Liver (tissue), 9 donors: Measurements from ENCODE around the gene CHKB. TPM values are rescaled to one million over a fixed set of nuclear protein-coding genes. Genes with fewer than 3 reads are reported as not detected.

Experiments
- DNase-seq: peaks from one replicate; pipeline ENCODE4 v3.0.0-alpha.2; 2017; ENCODE audit warnings: low spot score
- H3K27ac ChIP-seq, 2 donors: one replicate each; pipeline ENCODE4 v1.7.0; 2013; ENCODE audit warnings: inconsistent platforms in 2 of 2, low read length in 2 of 2, control low read depth in 1 of 2, low read depth in 1 of 2, mild to moderate bottlenecking in 1 of 2
- H3K27me3 ChIP-seq, 4 donors: one replicate each; pipeline versions ENCODE4 v1.6.1 to v1.7.0; 2013; ENCODE audit warnings: low read length in 3 of 4, inconsistent platforms in 1 of 4, mild to moderate bottlenecking in 1 of 4, moderate library complexity in 1 of 4; ENCODE audit not compliant: control insufficient read depth in 4 of 4, insufficient read depth in 4 of 4
- H3K36me3 ChIP-seq, 4 donors: one replicate each; pipeline versions ENCODE4 v1.6.1 to v1.7.0; 2013; ENCODE audit warnings: low read length in 3 of 4, mild to moderate bottlenecking in 3 of 4, low read depth in 1 of 4, moderate library complexity in 1 of 4; ENCODE audit not compliant: control insufficient read depth in 4 of 4, insufficient read depth in 3 of 4
- H3K4me1 ChIP-seq, 4 donors: one replicate each; pipeline versions ENCODE4 v1.6.1 to v1.7.0; 2013; ENCODE audit warnings: low read length in 3 of 4, mild to moderate bottlenecking in 3 of 4, moderate library complexity in 1 of 4; ENCODE audit not compliant: control insufficient read depth in 4 of 4, insufficient read depth in 4 of 4
- H3K4me3 ChIP-seq, 3 donors: one replicate each; pipeline versions ENCODE4 v1.6.1 to v1.7.0; 2013; ENCODE audit warnings: low read length in 3 of 3, control low read depth in 1 of 3, low read depth in 1 of 3, mild to moderate bottlenecking in 1 of 3
- H3K9ac ChIP-seq, 2 donors: one replicate each; pipeline ENCODE4 v1.7.0; 2013; ENCODE audit warnings: low read length in 2 of 2, mild to moderate bottlenecking in 2 of 2, moderate library complexity in 2 of 2, control low read depth in 1 of 2, low read depth in 1 of 2
- H3K9me3 ChIP-seq, 4 donors: one replicate each; pipeline versions ENCODE4 v1.6.1 to v1.7.0; 2013; ENCODE audit warnings: low read length in 3 of 4; ENCODE audit not compliant: control insufficient read depth in 4 of 4
- ATF3 ChIP-seq: IDR thresholded peaks from 2 replicates; pipeline ENCODE4 v1.6.1; 2016; ENCODE audit warnings: antibody characterized with exemption
- CTCF ChIP-seq: fragments of 150-350 bp; IDR thresholded peaks from 2 replicates; pipeline ENCODE4 v1.5.1; 2017; ENCODE audit warnings: improper control_type of control experiment, low read depth, low read length; ENCODE audit not compliant: missing input control
- EGR1 ChIP-seq, 2 donors: IDR thresholded peaks; 2 replicates each; pipeline ENCODE4 v1.6.1; 2016 to 2018; ENCODE audit warnings: antibody characterized with exemption in 2 of 2, low read depth in 2 of 2
- FOXA1 ChIP-seq: IDR thresholded peaks from 2 replicates; pipeline ENCODE4 v1.6.1; 2016; ENCODE audit warnings: antibody characterized with exemption
- FOXA2 ChIP-seq: IDR thresholded peaks from 2 replicates; pipeline ENCODE4 v1.6.1; 2016; ENCODE audit warnings: antibody characterized with exemption
- GABPA ChIP-seq, 2 donors: IDR thresholded peaks in 1 of 2; conservative IDR thresholded peaks in 1 of 2; 2 replicates each; pipeline ENCODE4 v1.6.1; 2016; ENCODE audit warnings: antibody characterized with exemption in 2 of 2, mild to moderate bottlenecking in 1 of 2, moderate library complexity in 1 of 2
- HNF4A ChIP-seq, 2 donors: conservative IDR thresholded peaks; 2 replicates each; pipeline ENCODE4 v1.6.1; 2016; ENCODE audit warnings: antibody characterized with exemption in 2 of 2, mild to moderate bottlenecking in 2 of 2
- HNF4G ChIP-seq: IDR thresholded peaks from 2 replicates; pipeline ENCODE4 v1.6.1; 2016; ENCODE audit warnings: antibody characterized with exemption
- JUND ChIP-seq, 2 donors: IDR thresholded peaks; 2 replicates each; pipeline ENCODE4 v1.6.1; 2016; ENCODE audit warnings: antibody characterized with exemption in 2 of 2
- MAX ChIP-seq: IDR thresholded peaks from 2 replicates; pipeline ENCODE4 v1.6.1; 2016; ENCODE audit warnings: antibody characterized with exemption
- NR2F2 ChIP-seq: IDR thresholded peaks from 2 replicates; pipeline ENCODE4 v1.6.1; 2016; ENCODE audit warnings: antibody characterized with exemption
- RAD21 ChIP-seq, 2 donors: IDR thresholded peaks; 2 replicates each; pipeline ENCODE4 v1.6.1; 2016; ENCODE audit warnings: antibody characterized with exemption in 2 of 2, mild to moderate bottlenecking in 2 of 2
- REST ChIP-seq: IDR thresholded peaks from 2 replicates; pipeline ENCODE4 v1.6.1; 2016; ENCODE audit warnings: antibody characterized with exemption, mild to moderate bottlenecking
- RXRA ChIP-seq, 2 donors: IDR thresholded peaks; 2 replicates each; pipeline ENCODE4 v1.6.1; 2017 to 2018; ENCODE audit warnings: antibody characterized with exemption in 2 of 2, mild to moderate bottlenecking in 1 of 2
- SP1 ChIP-seq: IDR thresholded peaks from 2 replicates; pipeline ENCODE4 v1.6.1; 2018; ENCODE audit warnings: antibody characterized with exemption, mild to moderate bottlenecking
- TAF1 ChIP-seq: conservative IDR thresholded peaks from 2 replicates; pipeline ENCODE4 v1.6.1; 2016; ENCODE audit warnings: antibody characterized with exemption, mild to moderate bottlenecking
- YY1 ChIP-seq: IDR thresholded peaks from 2 replicates; pipeline ENCODE4 v1.6.1; 2016; ENCODE audit warnings: antibody characterized with exemption, mild to moderate bottlenecking
- ZBTB33 ChIP-seq: IDR thresholded peaks from 2 replicates; pipeline ENCODE4 v1.6.1; 2016; ENCODE audit warnings: antibody characterized with exemption
- WGBS: extraction: QIAGEN DNeasy Blood & Tissue Kit; methylation state at CpG from one replicate; pipeline ENCODE4 v1.1.7; 2013; 5-methylcytosine and 5-hydroxymethylcytosine counted together
- polyA plus RNA-seq, 2 donors: library from polyadenylated mRNA; stranded (reverse) in 1 of 2; unstranded in 1 of 2; fragments of 200-250 nt in 1 of 2; fragments of >200 nt in 1 of 2; fragmentation: Nextera tagmentation in 1 of 2; extraction: Ambion mirVana in 1 of 2; gene quantifications; one replicate each; pipeline versions ENCODE4 v1.2.1 to v1.2.3, GENCODE V29; 2013 to 2015
- total RNA-seq, 2 donors: library from RNA; depleted of rRNA; stranded (reverse); fragments of >200 nt; gene quantifications; one replicate each; pipeline ENCODE4 v1.2.3, GENCODE V29; 2014
- donor health status: healthy.
- donor health status: healthy.
- donor health status: healthy.
- donor health status: healthy.
- donor health status: healthy.

CHKB gene
- total and polyA plus RNA-seq, 4 donors: 17.9 to 24.2 (median 20.6) TPM

- Histone ChIP-seq H3K27me3 (no peaks in the 10 kb centered on the region), H3K36me3 (no peaks in the 10 kb centered on the region), H3K9ac (no peak overlapping the region), H3K4me3 (no peak overlapping the region), H3K27ac (no peak overlapping the region), H3K9me3 (no peaks in the 10 kb centered on the region), H3K4me1 (peaks cover 5 to 11% (median 7%) of the 10 kb centered on the region in 4 donors)
- DNase-seq: no peak
- no peak for TF ChIP-seq REST
- TF ChIP-seq NR2F2: no peak
- no peak for TF ChIP-seq YY1
- no peak for TF ChIP-seq RXRA (IDR thresholded peaks at IDR 0.05)
- TF ChIP-seq HNF4A (conservative IDR thresholded peaks at IDR 0.05): no peak
- no peak for TF ChIP-seq FOXA1
- no peak for TF ChIP-seq RAD21 (IDR thresholded peaks at IDR 0.05)
- TF ChIP-seq TAF1: no peak
- no peak for TF ChIP-seq ATF3
- 65% methylated on average over 6 of the region's 6 CpGs for WGBS
Measured at GRCh38 chr22:50612168-50612527, 29.5 kb upstream of the CHKB start.

GRCh38 chr22:50611341-50612060 is 28.9 kb upstream of the CHKB start:
- H3K9ac ChIP-seq: no peak overlapping the region
- no peaks in the 10 kb centered on the region for H3K36me3 ChIP-seq
- H3K27me3 ChIP-seq: peaks cover 0 to under 1% (median 0%) of the 10 kb centered on the region in 4 donors
- no peak overlapping the region for H3K27ac ChIP-seq
- H3K9me3 ChIP-seq: no peaks in the 10 kb centered on the region
- TF ChIP-seq ATF3: no peak
- no peak for TF ChIP-seq TAF1
- no peak for TF ChIP-seq FOXA2
- TF ChIP-seq GABPA (IDR thresholded peaks at IDR 0.05 in 1 of 2, conservative IDR thresholded peaks at IDR 0.05 in 1 of 2): no peak
- TF ChIP-seq MAX: no peak
- TF ChIP-seq ZBTB33: no peak
- TF ChIP-seq EGR1 (IDR thresholded peaks at IDR 0.05; ENCODE audit: low read depth in 2 of 2): no peak
- no peak for TF ChIP-seq YY1
- no peak for TF ChIP-seq CTCF
- no peak for TF ChIP-seq JUND (IDR thresholded peaks at IDR 0.05)
- TF ChIP-seq HNF4G: no peak
- no peak for TF ChIP-seq HNF4A (conservative IDR thresholded peaks at IDR 0.05)
- TF ChIP-seq RXRA (IDR thresholded peaks at IDR 0.05): no peak
- no peak for TF ChIP-seq SP1
- no peak for TF ChIP-seq RAD21 (IDR thresholded peaks at IDR 0.05)
- TF ChIP-seq REST: no peak
- no peak for TF ChIP-seq NR2F2
- no peak for TF ChIP-seq FOXA1
- 92% methylated on average over 26 of the region's 26 CpGs for WGBS
- DNase-seq: no peak
- H3K4me3 ChIP-seq: no peak overlapping the region
- peaks cover 5 to 11% (median 7%) of the 10 kb centered on the region in 4 donors for H3K4me1 ChIP-seq
